ENCODE results near the gene TECTB.

DNA sequence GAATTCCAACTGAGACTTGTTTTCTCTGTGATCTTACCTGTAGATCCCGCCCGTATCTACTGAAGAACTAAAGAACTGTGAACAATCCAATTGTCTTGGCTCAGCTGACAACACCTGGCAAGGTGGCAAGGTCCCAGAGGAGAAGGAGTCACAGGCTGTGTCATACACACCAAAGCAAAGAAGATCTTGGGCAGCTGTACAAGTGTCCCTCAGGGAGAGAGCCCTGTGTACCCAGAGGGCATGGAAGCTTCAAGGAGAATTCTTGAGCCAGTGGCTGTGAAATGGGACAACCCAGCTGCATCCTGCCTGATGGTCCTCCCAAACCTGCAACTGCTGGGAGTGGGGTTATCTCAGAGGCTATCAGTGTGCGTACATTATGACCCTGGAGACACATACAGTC is 46.7 kb upstream of the TECTB start:
- TF ChIP-seq, protein P1, sequence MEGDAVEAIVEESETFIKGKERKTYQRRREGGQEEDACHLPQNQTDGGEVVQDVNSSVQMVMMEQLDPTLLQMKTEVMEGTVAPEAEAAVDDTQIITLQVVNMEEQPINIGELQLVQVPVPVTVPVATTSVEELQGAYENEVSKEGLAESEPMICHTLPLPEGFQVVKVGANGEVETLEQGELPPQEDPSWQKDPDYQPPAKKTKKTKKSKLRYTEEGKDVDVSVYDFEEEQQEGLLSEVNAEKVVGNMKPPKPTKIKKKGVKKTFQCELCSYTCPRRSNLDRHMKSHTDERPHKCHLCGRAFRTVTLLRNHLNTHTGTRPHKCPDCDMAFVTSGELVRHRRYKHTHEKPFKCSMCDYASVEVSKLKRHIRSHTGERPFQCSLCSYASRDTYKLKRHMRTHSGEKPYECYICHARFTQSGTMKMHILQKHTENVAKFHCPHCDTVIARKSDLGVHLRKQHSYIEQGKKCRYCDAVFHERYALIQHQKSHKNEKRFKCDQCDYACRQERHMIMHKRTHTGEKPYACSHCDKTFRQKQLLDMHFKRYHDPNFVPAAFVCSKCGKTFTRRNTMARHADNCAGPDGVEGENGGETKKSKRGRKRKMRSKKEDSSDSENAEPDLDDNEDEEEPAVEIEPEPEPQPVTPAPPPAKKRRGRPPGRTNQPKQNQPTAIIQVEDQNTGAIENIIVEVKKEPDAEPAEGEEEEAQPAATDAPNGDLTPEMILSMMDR (IDR thresholded peaks at IDR 0.05), result no peak
- TF ChIP-seq POLR2A (IDR thresholded peaks at IDR 0.05), result no peak

Data from heart left ventricle (tissue), 13 donors.